ENCODE measurements around the gene FBXL2.

Gene FBXL2

GRCh38 chr3:33236005-33236404 lies 41.2 kb upstream of the FBXL2 start:
- no peak for DNase-seq
- no peak overlapping the region for H2BK5ac ChIP-seq (ENCODE audit: low read length)
- no peak overlapping the region for H3K4ac ChIP-seq (ENCODE audit: low read depth, low read length)
- no CpG with 5 or more reads among the region's 2 CpGs for WGBS (ENCODE audit: extremely low coverage, insufficient coverage, low lambda C conversion rate)
- no peaks in the 10 kb centered on the region for H3K79me2 ChIP-seq (ENCODE audit: control insufficient read depth, insufficient read depth, low read length)
- no peak overlapping the region for H3K4me3 ChIP-seq (ENCODE audit: low read length)
- H3K27ac ChIP-seq (ENCODE audit: low read depth, low read length), result no peak overlapping the region
- H3K23ac ChIP-seq (ENCODE audit: low read length), result no peak overlapping the region
- H2AK5ac ChIP-seq (ENCODE audit: low read length), result no peak overlapping the region
- H4K8ac ChIP-seq (ENCODE audit: low read depth, low read length), result no peak overlapping the region
- H2BK15ac ChIP-seq (replicated peaks; ENCODE audit: low read depth), result no peak overlapping the region
- H3K18ac ChIP-seq (ENCODE audit: low read length), result no peak overlapping the region
- H3K4me1 ChIP-seq (ENCODE audit: control insufficient read depth, low read depth, low read length), result no peaks in the 10 kb centered on the region
- no peaks in the 10 kb centered on the region for H3K36me3 ChIP-seq (ENCODE audit: control insufficient read depth, insufficient read depth, low read length)
- H2BK120ac ChIP-seq (ENCODE audit: low read depth, low read length), result no peak overlapping the region
- H3K9ac ChIP-seq (ENCODE audit: low read length), result no peak overlapping the region
- H3K27me3 ChIP-seq (ENCODE audit: insufficient read depth, low read length, poor library complexity), result no peaks in the 10 kb centered on the region
- no peak overlapping the region for H3K4me2 ChIP-seq (ENCODE audit: low read length)
- H4K5ac ChIP-seq (ENCODE audit: low read length), result no peak overlapping the region
- H3K79me1 ChIP-seq (ENCODE audit: low read length), result no peaks in the 10 kb centered on the region
- no peak overlapping the region for H3K56ac ChIP-seq (ENCODE audit: low read length)

GRCh38 chr3:33237439-33237838 lies 39.8 kb upstream of the FBXL2 start:
- Histone ChIP-seq H2AK5ac (ENCODE audit: low read length) (no peak overlapping the region), H3K9ac (ENCODE audit: low read length) (no peak overlapping the region), H3K27ac (ENCODE audit: low read depth, low read length) (no peak overlapping the region), H4K5ac (ENCODE audit: low read length) (no peak overlapping the region), H2BK120ac (ENCODE audit: low read depth, low read length) (no peak overlapping the region), H3K79me2 (ENCODE audit: control insufficient read depth, insufficient read depth, low read length) (no peaks in the 10 kb centered on the region), H3K4ac (ENCODE audit: low read depth, low read length) (no peak overlapping the region), H3K56ac (ENCODE audit: low read length) (no peak overlapping the region), H3K4me3 (ENCODE audit: low read length) (no peak overlapping the region), H3K27me3 (ENCODE audit: insufficient read depth, low read length, poor library complexity) (no peaks in the 10 kb centered on the region), H3K23ac (ENCODE audit: low read length) (no peak overlapping the region), H3K18ac (ENCODE audit: low read length) (no peak overlapping the region), H3K36me3 (ENCODE audit: control insufficient read depth, insufficient read depth, low read length) (no peaks in the 10 kb centered on the region), H2BK5ac (ENCODE audit: low read length) (no peak overlapping the region), H3K4me1 (ENCODE audit: control insufficient read depth, low read depth, low read length) (no peaks in the 10 kb centered on the region), H3K79me1 (ENCODE audit: low read length) (no peaks in the 10 kb centered on the region), H4K8ac (ENCODE audit: low read depth, low read length) (no peak overlapping the region), H2BK15ac (replicated peaks; ENCODE audit: low read depth) (no peak overlapping the region), H3K4me2 (ENCODE audit: low read length) (no peak overlapping the region)
- WGBS (ENCODE audit: extremely low coverage, insufficient coverage, low lambda C conversion rate), result no CpG with 5 or more reads among the region's 4 CpGs
- DNase-seq, result no peak

- Histone ChIP-seq H3K9ac (ENCODE audit: low read length) (no peak overlapping the region), H2BK120ac (ENCODE audit: low read depth, low read length) (no peak overlapping the region), H2BK5ac (ENCODE audit: low read length) (no peak overlapping the region), H3K56ac (ENCODE audit: low read length) (no peak overlapping the region), H2BK15ac (replicated peaks; ENCODE audit: low read depth) (no peak overlapping the region), H4K8ac (ENCODE audit: low read depth, low read length) (no peak overlapping the region), H3K23ac (ENCODE audit: low read length) (no peak overlapping the region), H3K27ac (ENCODE audit: low read depth, low read length) (no peak overlapping the region), H4K5ac (ENCODE audit: low read length) (no peak overlapping the region), H3K4me3 (ENCODE audit: low read length) (no peak overlapping the region), H2AK5ac (ENCODE audit: low read length) (no peak overlapping the region), H3K4me2 (ENCODE audit: low read length) (no peak overlapping the region), H3K18ac (ENCODE audit: low read length) (no peak overlapping the region), H3K79me1 (ENCODE audit: low read length) (no peaks in the 10 kb centered on the region), H3K4me1 (ENCODE audit: control insufficient read depth, low read depth, low read length) (no peaks in the 10 kb centered on the region), H3K36me3 (ENCODE audit: control insufficient read depth, insufficient read depth, low read length) (no peaks in the 10 kb centered on the region), H3K27me3 (ENCODE audit: insufficient read depth, low read length, poor library complexity) (no peaks in the 10 kb centered on the region), H3K79me2 (ENCODE audit: control insufficient read depth, insufficient read depth, low read length) (no peaks in the 10 kb centered on the region), H3K4ac (ENCODE audit: low read depth, low read length) (no peak overlapping the region)
- WGBS (ENCODE audit: extremely low coverage, insufficient coverage, low lambda C conversion rate), result no CpG with 5 or more reads among the region's 1 CpG
- DNase-seq, result no peak
Measured at GRCh38 chr3:33238923-33239322, 38.3 kb upstream of the FBXL2 start.

DNA sequence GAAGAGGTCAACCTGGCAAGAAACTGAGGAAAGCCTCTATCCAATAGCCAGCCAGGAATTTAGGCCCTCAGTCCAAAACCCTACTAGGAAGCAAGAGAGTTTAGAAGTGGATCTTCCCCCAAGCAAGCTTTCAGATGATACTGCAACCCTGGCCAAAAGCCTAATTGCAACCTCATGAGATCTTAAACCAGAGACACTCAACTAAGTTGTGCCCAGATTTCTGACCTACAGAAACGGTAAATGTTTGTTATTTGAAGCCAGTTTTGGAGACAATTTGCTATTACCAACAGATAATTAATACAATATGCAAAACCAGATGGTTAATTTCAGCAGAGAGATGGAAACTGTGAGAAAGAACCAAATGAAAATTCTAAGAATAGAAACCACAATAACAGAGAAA lies 37.0 kb upstream of the FBXL2 start:
- H3K4me2 ChIP-seq (ENCODE audit: low read length), result no peak overlapping the region
- no peaks in the 10 kb centered on the region for H3K79me2 ChIP-seq (ENCODE audit: control insufficient read depth, insufficient read depth, low read length)
- no peaks in the 10 kb centered on the region for H3K36me3 ChIP-seq (ENCODE audit: control insufficient read depth, insufficient read depth, low read length)
- no peak overlapping the region for H2BK120ac ChIP-seq (ENCODE audit: low read depth, low read length)
- no peak overlapping the region for H3K4ac ChIP-seq (ENCODE audit: low read depth, low read length)
- H3K4me3 ChIP-seq (ENCODE audit: low read length), result no peak overlapping the region
- no peak overlapping the region for H3K23ac ChIP-seq (ENCODE audit: low read length)
- no peaks in the 10 kb centered on the region for H3K79me1 ChIP-seq (ENCODE audit: low read length)
- H3K56ac ChIP-seq (ENCODE audit: low read length), result no peak overlapping the region
- no peak overlapping the region for H4K5ac ChIP-seq (ENCODE audit: low read length)
- WGBS (ENCODE audit: extremely low coverage, insufficient coverage, low lambda C conversion rate), result no CpG with 5 or more reads among the region's 1 CpG
- H3K27me3 ChIP-seq (ENCODE audit: insufficient read depth, low read length, poor library complexity), result no peaks in the 10 kb centered on the region
- H2BK5ac ChIP-seq (ENCODE audit: low read length), result no peak overlapping the region
- no peak overlapping the region for H2BK15ac ChIP-seq (replicated peaks; ENCODE audit: low read depth)
- no peaks in the 10 kb centered on the region for H3K4me1 ChIP-seq (ENCODE audit: control insufficient read depth, low read depth, low read length)
- H4K8ac ChIP-seq (ENCODE audit: low read depth, low read length), result no peak overlapping the region
- H3K27ac ChIP-seq (ENCODE audit: low read depth, low read length), result no peak overlapping the region
- no peak overlapping the region for H2AK5ac ChIP-seq (ENCODE audit: low read length)
- H3K18ac ChIP-seq (ENCODE audit: low read length), result no peak overlapping the region
- no peak for DNase-seq
- no peak overlapping the region for H3K9ac ChIP-seq (ENCODE audit: low read length)

DNA sequence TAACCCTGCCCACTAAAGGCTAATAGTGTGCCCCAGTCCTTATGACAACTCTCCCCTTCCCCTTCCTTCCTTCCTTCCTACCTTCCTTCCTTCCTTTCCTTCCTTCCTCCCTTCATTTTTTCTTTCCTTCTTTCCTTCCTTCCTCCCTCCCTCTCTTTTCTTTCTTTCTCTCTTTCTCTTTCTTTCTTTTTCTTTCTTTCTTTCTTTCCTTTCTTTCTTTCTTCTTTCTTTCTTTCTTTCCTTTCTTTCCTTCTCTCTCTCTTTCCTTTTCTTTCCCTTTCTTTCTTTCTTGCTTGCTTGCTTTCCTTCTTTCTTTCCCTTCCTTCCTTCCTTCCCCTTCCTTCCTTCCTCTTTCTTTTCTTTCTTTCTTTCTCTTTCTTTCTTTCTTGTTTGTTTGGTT lies 30.5 kb upstream of the FBXL2 start:
- no peak overlapping the region for H3K9ac ChIP-seq (ENCODE audit: low read length)
- H2AK5ac ChIP-seq (ENCODE audit: low read length), result no peak overlapping the region
- no peak overlapping the region for H3K4ac ChIP-seq (ENCODE audit: low read depth, low read length)
- no peak overlapping the region for H3K56ac ChIP-seq (ENCODE audit: low read length)
- H2BK120ac ChIP-seq (ENCODE audit: low read depth, low read length), result no peak overlapping the region
- no peak overlapping the region for H3K4me2 ChIP-seq (ENCODE audit: low read length)
- H4K8ac ChIP-seq (ENCODE audit: low read depth, low read length), result no peak overlapping the region
- H3K36me3 ChIP-seq (ENCODE audit: control insufficient read depth, insufficient read depth, low read length), result no peaks in the 10 kb centered on the region
- no peaks in the 10 kb centered on the region for H3K4me1 ChIP-seq (ENCODE audit: control insufficient read depth, low read depth, low read length)
- H3K23ac ChIP-seq (ENCODE audit: low read length), result no peak overlapping the region
- H3K27me3 ChIP-seq (ENCODE audit: insufficient read depth, low read length, poor library complexity), result no peaks in the 10 kb centered on the region
- no peak overlapping the region for H3K4me3 ChIP-seq (ENCODE audit: low read length)
- H3K79me1 ChIP-seq (ENCODE audit: low read length), result no peaks in the 10 kb centered on the region
- no peaks in the 10 kb centered on the region for H3K79me2 ChIP-seq (ENCODE audit: control insufficient read depth, insufficient read depth, low read length)
- no peak overlapping the region for H3K18ac ChIP-seq (ENCODE audit: low read length)
- no peak overlapping the region for H2BK5ac ChIP-seq (ENCODE audit: low read length)
- H3K27ac ChIP-seq (ENCODE audit: low read depth, low read length), result no peak overlapping the region
- DNase-seq, result no peak
- no peak overlapping the region for H2BK15ac ChIP-seq (replicated peaks; ENCODE audit: low read depth)
- no peak overlapping the region for H4K5ac ChIP-seq (ENCODE audit: low read length)

GRCh38 chr3:33250712-33251111 lies 26.5 kb upstream of the FBXL2 start:
- Histone ChIP-seq H3K4me3 (ENCODE audit: low read length) (no peak overlapping the region), H3K27me3 (ENCODE audit: insufficient read depth, low read length, poor library complexity) (no peaks in the 10 kb centered on the region), H2BK120ac (ENCODE audit: low read depth, low read length) (no peak overlapping the region), H2BK5ac (ENCODE audit: low read length) (no peak overlapping the region), H3K27ac (ENCODE audit: low read depth, low read length) (no peak overlapping the region), H3K9ac (ENCODE audit: low read length) (no peak overlapping the region), H4K5ac (ENCODE audit: low read length) (no peak overlapping the region), H3K4me2 (ENCODE audit: low read length) (no peak overlapping the region), H3K79me2 (ENCODE audit: control insufficient read depth, insufficient read depth, low read length) (no peaks in the 10 kb centered on the region), H3K23ac (ENCODE audit: low read length) (no peak overlapping the region), H3K36me3 (ENCODE audit: control insufficient read depth, insufficient read depth, low read length) (no peaks in the 10 kb centered on the region), H3K56ac (ENCODE audit: low read length) (no peak overlapping the region), H3K18ac (ENCODE audit: low read length) (no peak overlapping the region), H3K4ac (ENCODE audit: low read depth, low read length) (no peak overlapping the region), H3K79me1 (ENCODE audit: low read length) (no peaks in the 10 kb centered on the region), H2AK5ac (ENCODE audit: low read length) (no peak overlapping the region), H2BK15ac (replicated peaks; ENCODE audit: low read depth) (no peak overlapping the region), H4K8ac (ENCODE audit: low read depth, low read length) (no peak overlapping the region), H3K4me1 (ENCODE audit: control insufficient read depth, low read depth, low read length) (no peaks in the 10 kb centered on the region)
- WGBS (ENCODE audit: extremely low coverage, insufficient coverage, low lambda C conversion rate), result no CpG with 5 or more reads among the region's 1 CpG
- peak; percentile 32 for DNase-seq
